NCI-H2196 (cell line): ENCODE results near the gene TRABD2B.

Source experiments
- DNase-seq: peaks from one replicate; lab custom pipeline; 2025; ENCODE audit not compliant: unreplicated experiment; lab: John Stamatoyannopoulos, UW

TRABD2B gene

DNA sequence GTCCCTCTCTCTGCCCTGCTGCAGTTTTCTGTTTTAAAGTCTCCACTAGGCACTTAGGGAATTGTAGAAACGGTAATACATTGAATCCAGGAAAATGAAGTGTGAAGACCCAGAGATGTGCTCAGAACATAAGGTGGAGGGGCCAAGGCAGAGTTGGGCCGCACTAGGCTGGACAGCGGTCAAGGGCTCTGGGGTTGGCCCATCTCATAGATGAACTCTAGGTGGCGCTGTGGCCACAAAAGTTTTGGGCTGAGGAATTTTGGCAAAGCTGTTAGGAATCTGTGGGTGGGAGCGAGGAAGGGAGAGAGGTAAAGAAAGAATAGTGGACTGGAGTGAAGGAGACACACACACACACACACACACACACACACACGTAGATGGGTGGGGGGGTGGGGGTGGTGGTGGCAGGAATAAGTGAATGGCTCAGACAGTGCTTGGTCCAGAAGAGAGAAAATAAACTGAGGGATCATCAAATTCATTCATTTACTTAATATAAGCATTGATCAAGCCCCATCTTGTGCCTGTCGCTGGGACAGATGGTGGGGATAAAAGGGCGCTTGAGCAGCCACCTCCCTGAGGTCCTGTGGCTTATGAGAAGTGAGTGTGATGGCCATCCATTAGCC lies 258.5 kb downstream of the TRABD2B start:
- DNase-seq: peak; percentile 62

DNA sequence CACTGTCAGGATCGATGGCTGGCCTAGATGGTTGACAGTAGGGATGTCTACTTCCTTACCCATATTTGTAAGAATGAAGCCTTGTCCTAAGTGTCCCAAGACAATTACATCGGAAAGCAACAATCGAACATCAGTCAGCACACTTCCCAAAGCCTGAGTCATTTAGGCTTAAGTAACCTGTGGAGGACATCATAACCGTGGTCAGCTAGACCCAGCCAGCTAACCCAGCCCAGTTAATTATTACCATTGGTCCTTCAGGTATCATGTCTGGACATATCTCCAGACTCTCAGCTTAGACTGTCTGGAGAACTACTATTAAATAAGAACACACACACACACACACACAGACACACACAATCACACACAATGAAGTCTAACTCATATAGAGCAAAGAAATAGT lies 264.7 kb downstream of the TRABD2B start:
- no peak for DNase-seq

- no peak for DNase-seq
Measured at GRCh38 chr1:47731730-47732129, 265.5 kb downstream of the TRABD2B start.

DNA sequence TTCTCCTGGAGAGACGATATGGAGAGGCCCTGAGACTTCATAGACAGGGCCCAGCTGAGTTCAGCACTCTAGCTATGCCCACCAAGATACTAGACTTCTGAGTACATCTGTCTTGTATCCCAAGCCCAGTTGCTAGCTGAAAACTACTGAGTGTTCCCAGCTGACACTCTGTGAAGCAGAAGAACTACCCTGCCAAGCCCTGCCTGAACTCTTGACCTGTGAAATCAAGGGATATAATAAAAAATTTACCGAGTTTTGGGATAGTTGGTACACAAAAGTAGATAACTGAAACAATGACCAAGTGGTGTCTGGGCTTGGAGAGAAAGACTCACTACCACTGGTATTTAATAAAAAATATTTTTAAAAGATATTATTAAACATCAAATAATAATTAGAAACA lies 267.5 kb downstream of the TRABD2B start:
- no peak for DNase-seq

GRCh38 chr1:47727697-47728085 lies 269.5 kb downstream of the TRABD2B start:
- DNase-seq: no peak

DNA sequence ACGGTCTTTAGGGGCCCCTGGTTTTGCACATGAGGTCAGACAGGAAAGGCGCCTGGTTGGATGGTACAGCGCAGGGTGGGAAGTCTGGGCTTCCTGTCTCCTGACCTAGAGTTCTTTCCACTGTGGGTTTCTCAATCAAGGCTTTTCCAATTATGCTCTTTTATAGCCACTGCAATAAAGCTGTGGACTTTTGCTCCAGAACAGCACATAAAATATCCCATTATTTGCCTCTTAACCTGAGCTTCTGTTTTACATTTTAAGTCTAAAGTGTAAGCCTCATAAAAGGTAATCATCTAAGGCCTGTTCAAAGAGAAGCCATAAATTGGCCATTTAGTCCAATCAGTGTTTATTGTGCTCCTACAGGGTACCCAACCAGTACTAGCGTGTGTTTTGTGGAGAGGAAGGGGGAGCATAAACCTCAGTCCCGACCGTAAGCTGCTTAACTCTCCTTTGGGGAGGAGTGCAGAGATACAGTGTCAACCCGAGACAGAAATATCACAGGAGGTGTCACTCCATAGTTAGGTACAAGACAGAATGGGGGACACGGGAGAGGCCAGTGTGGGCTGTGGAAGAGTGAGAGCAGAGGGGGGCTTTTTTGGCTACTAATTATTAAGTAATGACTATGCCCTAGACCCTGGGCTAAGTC lies 270.0 kb downstream of the TRABD2B start:
- DNase-seq: no peak

DNA sequence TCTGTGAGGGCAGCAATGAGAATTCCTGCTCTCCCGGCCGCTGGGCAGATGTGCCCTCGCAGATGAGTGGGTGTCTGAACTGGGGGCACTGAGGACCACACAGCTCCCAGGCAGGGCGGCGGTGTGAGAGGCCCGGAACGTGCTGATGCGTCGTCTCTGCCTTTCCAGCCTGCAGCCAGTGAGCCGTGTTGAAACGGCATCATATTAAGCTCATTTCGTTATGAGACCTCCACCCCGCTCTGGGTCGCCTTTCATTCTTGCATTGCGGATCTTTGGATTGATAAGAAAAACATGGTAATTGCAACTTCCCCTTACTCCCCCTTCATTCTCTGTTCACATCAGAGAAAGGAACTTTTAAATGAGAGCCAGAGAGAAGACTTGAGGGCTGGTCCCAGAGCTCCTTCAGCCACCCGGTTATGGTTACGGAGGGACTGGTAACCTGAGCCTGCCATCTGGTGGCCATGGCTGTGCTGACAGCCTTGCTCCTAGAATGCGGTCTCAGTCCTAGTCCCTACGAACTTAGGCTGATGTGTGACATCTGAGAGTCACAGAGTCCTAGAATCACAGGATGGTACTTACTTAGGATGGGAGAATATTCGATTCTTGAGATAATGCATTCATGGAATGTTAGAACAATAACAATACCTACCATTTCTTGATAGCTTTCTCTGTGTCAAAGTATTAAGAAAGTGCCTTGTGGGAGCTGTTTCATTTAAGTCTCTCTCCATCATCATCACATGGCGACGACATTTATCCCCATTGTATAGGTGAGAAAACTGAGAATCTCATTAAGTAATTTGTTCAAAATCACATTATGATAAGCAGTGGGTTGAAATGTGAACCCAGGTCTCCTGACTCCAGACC lies 271.0 kb downstream of the TRABD2B start:
- peak; percentile 83 for DNase-seq

DNA sequence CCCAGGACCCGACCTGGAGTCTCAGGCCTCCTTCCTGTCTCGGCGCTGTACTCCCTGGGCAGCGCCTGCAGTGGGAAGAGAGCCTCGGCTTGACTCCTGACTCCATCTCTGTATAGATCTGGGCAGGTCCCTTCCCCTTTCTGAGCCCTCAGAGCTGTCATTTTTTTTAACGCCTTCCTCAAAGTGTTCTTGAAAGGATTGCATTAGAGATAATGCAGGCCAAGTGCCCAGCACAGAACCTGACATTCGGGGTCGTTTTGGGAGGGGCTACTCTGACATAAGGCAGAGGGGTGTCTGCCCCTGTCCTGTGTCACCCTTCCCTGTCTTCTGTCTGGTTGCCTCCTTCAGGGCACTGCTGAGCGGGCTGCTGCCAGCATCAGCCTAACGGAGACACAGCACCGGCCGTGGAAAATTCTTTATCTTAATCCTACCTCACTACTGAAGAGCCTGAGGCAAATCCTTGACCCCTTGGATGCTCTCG lies 271.6 kb downstream of the TRABD2B start:
- no peak for DNase-seq

GRCh38 chr1:47725000-47725473 lies 272.1 kb downstream of the TRABD2B start:
- DNase-seq: no peak

- no peak for DNase-seq
Measured at GRCh38 chr1:47724432-47724999, 272.7 kb downstream of the TRABD2B start.

DNA sequence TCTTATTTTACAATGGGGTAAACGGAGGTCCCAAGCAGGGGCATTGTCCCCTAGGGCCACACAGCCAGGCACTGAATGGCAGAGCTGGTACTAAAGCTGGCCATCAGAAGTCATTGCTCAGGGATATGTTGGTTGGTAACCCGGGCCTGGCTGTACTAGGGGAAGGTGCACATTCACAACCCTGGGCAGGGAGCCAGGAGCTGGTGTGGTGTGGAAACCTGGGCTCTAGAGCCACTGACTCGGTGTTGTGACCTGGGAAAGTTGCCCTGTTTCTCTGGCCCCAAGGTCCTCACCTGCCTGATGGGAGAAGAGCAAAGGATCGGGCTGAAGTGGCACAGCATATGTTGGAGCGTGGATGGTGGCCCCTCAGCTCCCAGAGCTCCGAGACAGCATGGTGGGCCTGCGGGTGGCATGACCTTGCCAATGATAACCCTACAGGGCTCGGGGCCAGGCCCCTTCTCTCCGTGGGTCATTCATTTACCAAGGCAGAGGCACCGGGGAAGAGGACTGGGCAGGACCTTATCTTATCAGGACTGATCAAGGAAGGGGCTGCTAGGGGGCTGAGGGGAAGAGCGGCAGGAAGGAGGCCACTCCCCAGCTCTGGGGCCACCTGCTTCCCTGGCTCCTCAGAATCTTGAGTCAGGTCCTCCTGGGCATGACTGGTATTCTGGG lies 274.1 kb downstream of the TRABD2B start:
- no peak for DNase-seq

- DNase-seq: no peak
Measured at GRCh38 chr1:47722101-47722500, 275.1 kb downstream of the TRABD2B start.

DNA sequence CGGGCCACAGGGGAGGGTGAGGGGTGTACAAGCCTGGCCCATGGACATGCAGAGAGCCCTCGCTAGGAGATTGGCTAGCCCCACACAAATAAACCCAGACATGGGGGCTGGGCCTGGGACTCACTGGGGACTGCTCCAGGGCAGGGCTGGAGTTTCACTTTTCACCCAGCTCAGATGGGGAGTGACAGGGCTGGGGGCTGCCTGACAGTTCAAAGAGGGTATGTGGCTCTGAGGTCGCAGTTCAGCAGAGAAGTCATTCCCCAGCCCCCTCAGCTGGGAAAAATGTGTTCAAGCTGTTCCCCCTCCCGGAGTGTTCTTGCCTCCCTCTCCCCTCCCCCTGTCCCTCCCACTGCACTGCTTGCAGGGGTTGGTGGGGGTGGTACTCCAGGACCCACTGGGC lies 277.1 kb downstream of the TRABD2B start:
- DNase-seq: no peak

DNA sequence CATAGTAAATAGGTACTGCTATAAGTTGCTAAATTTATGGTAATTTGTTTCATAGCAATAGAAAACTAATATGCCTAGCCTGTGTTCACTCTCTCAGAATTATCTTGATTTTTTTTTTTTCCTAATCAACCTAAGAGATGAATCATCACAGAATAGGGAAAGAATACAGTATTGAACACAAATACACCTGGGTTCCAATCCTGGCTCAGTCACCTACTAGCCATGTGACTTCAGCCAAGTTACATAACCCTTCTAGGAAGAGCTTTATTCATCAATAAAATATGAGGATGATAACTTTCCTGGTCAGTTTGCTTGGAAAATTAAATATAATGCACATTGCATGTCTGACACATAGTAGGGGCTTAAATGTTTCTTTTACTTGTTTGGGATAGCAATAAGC lies 279.8 kb downstream of the TRABD2B start:
- DNase-seq: no peak

DNA sequence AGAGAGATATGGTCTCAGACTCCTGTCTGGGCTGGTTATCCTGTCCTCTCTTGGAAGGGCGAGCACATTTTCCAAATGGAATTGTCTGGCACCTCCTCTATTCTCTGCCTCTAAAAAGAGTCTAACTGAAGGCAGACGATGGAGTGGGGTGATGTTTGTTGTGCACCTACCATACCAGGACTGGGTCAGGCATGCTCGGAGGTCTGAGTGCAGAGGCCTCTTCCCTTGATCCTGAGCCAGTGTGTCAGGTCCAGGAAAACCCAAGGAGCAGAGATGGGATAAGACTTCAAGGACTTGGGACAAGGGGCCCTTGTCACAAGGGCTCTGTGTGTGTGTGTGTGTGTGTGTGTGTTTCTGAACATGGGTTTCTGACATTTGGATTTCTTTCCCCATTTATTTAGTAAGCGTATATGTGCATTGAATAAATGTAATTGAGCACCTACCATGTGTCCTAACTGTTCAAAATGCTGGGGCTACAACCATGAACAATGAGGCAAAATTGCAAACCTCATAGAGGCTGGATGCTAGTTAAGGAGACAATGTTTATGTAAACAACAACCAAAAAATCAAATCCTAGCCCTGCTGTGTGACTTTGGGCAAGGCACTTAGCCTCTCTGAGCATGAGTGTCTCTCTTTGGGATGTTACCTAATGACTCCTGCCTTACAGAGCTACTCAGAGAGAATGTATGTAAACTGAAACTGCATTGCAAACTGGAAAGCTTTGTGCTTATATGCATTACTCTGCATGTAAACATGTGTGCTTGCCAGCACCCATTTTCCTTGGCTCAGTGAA lies 283.0 kb downstream of the TRABD2B start:
- DNase-seq: no peak

- no peak for DNase-seq
Measured at GRCh38 chr1:47713333-47713953, 283.7 kb downstream of the TRABD2B start.

- no peak for DNase-seq
Measured at GRCh38 chr1:47712596-47713299, 284.4 kb downstream of the TRABD2B start.

DNA sequence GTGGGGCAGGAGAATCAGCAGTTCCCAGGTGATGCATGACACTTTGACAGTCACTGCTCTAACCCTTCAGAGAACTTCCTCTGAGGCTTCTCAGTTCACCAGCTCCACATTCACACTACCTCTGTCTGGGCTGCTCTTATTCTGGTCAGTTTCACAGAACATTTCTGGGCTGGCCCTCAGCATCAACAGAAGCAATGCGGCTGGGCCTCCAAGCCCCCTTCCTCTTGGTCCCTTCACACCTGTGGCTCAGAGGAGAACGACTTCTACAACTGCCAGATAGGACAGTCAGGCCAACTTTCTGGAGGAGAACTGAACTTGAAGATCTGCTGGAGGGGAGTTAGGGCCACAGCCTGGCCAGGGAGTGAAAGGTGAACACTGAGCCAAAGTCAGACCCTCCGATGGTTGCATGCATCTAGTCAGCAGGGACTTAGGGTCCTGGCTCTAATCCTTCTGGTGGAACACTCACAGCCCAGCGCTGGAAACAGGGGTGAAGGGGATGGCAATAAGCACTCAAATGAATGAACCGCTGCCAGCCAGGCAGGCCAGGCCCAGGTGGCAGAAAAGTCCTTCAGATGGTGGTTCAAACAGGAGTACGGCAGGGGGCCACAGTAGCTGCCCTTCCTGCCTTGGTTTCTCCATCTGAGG lies 285.2 kb downstream of the TRABD2B start:
- DNase-seq: no peak
